Calu3 (cell line): Measurements from ENCODE around the gene PPIC. TPM values are rescaled to one million over a fixed set of nuclear protein-coding genes. Genes with fewer than 3 reads are reported as not detected.

Source experiments
- BruUV-seq: library from RNA; stranded (reverse); fragments of 400-500 nt; replicated peaks from 2 replicates; lab custom pipeline; 2021; lab: Mats Ljungman, UMichigan
- CTCF ChIA-PET: fragments of 300-600 bp; sonication (Branson Sonifier 250); formaldehyde crosslinking; loops from one replicate; lab custom pipeline; 2022; ENCODE audit warnings: antibody characterized with exemption; lab: Charles Lee
- DNase-seq: peaks from one replicate; pipeline ENCODE4 v3.0.0; 2022
- H3K27ac Mint-ChIP-seq: one replicate; pipeline ENCODE4 v1.8.0; 2022; ENCODE audit warnings: mixed read lengths; ENCODE audit not compliant: unreplicated experiment
- H3K27me3 Mint-ChIP-seq: one replicate; pipeline ENCODE4 v1.8.0; 2022; ENCODE audit warnings: mixed read lengths; ENCODE audit not compliant: unreplicated experiment
- H3K36me3 Mint-ChIP-seq: one replicate; pipeline ENCODE4 v1.8.0; 2022; ENCODE audit warnings: mild to moderate bottlenecking, moderate library complexity, mixed read lengths; ENCODE audit not compliant: insufficient read depth, unreplicated experiment
- H3K4me1 Mint-ChIP-seq: one replicate; pipeline ENCODE4 v1.8.0; 2022; ENCODE audit warnings: mild to moderate bottlenecking, low read depth, mixed read lengths; ENCODE audit not compliant: unreplicated experiment
- H3K4me3 Mint-ChIP-seq: one replicate; pipeline ENCODE4 v1.8.0; 2022; ENCODE audit warnings: mild to moderate bottlenecking, low read depth, moderate library complexity, mixed read lengths; ENCODE audit not compliant: unreplicated experiment
- H3K9me3 Mint-ChIP-seq: one replicate; pipeline ENCODE4 v1.8.0; 2022; ENCODE audit warnings: low read depth, mixed read lengths; ENCODE audit not compliant: unreplicated experiment
- CTCF ChIP-seq: fragments of 200-600 bp; IDR thresholded peaks from one replicate; pipeline ENCODE4 v1.8.0; 2022; ENCODE audit warnings: antibody characterized with exemption; ENCODE audit not compliant: unreplicated experiment
- intact Hi-C: fragments of 100-400 bp; cut with micrococcal nuclease; formaldehyde crosslinking; loops from one replicate; pipeline ENCODE4 v1.10.0; 2022; ENCODE audit not compliant: unreplicated experiment
- total RNA-seq: library from RNA; stranded (reverse); gene quantifications from 2 replicates; pipeline ENCODE4 v1.2.3, GENCODE V29; 2022

The PPIC gene
- total RNA-seq, 1 experiment from 2014 or later = 43.5 TPM

GRCh38 chr5:123035360-123035917 is 1.1 kb downstream of the PPIC start:
- peak overlapping the region; percentile 76 for H3K27ac Mint-ChIP-seq
- DNase-seq = peak; percentile 72
- H3K9me3 Mint-ChIP-seq = no peaks in the 10 kb centered on the region
- TF ChIP-seq CTCF = no peak
- intact Hi-C loops = loop anchor here (2.0 to 10.0 kb wide), 3 partner anchors 53 to 188 kb away; partner anchors contain the start of genes PRDM6 and SNX24
- peaks cover 23% of the 10 kb centered on the region for H3K4me1 Mint-ChIP-seq
- CTCF ChIA-PET = interaction anchor here (0.5 to 1.5 kb wide), 6 partner anchors 11 to 519 kb away, joined by 3 to 4 read pairs (median 3); no protein-coding TSS in a partner anchor
- H3K27me3 Mint-ChIP-seq = no peaks in the 10 kb centered on the region
- H3K36me3 Mint-ChIP-seq = peaks cover 27% of the 10 kb centered on the region
- H3K4me3 Mint-ChIP-seq = peak overlapping the region; percentile 89
- no TSS peak for BruUV-seq

- Mint-ChIP-seq H3K36me3 (peaks cover 27% of the 10 kb centered on the region), H3K27ac (no peak overlapping the region), H3K4me3 (no peak overlapping the region), H3K9me3 (no peaks in the 10 kb centered on the region), H3K4me1 (peaks cover 23% of the 10 kb centered on the region), H3K27me3 (no peaks in the 10 kb centered on the region)
- BruUV-seq = no TSS peak
- intact Hi-C loops = loop anchor here (10.0 kb wide), 1 partner anchor 182 kb away; no protein-coding TSS in a partner anchor
- TF ChIP-seq CTCF = no peak
- DNase-seq = no peak
- CTCF ChIA-PET = no interaction called here
Measured at GRCh38 chr5:123033157-123033671, 3.3 kb downstream of the PPIC start.

- Mint-ChIP-seq H3K36me3 (peaks cover 7% of the 10 kb centered on the region), H3K9me3 (no peaks in the 10 kb centered on the region), H3K27me3 (no peaks in the 10 kb centered on the region), H3K27ac (no peak overlapping the region), H3K4me1 (no peaks in the 10 kb centered on the region), H3K4me3 (no peak overlapping the region)
- CTCF ChIA-PET = no interaction called here
- BruUV-seq = no TSS peak
- no peak for DNase-seq
- intact Hi-C loops = no loop called here
- TF ChIP-seq CTCF = no peak
Measured at GRCh38 chr5:123028222-123028621, 8.3 kb downstream of the PPIC start.

GRCh38 chr5:123014689-123015088 is 21.8 kb downstream of the PPIC start:
- Mint-ChIP-seq H3K4me1 (peaks cover 8% of the 10 kb centered on the region), H3K4me3 (no peak overlapping the region), H3K36me3 (no peaks in the 10 kb centered on the region), H3K9me3 (no peaks in the 10 kb centered on the region), H3K27me3 (no peaks in the 10 kb centered on the region), H3K27ac (no peak overlapping the region)
- TF ChIP-seq CTCF = no peak
- intact Hi-C loops = no loop called here
- CTCF ChIA-PET = no interaction called here
- DNase-seq = no peak
- no TSS peak for BruUV-seq
